Suprapubic skin (tissue), 4 donors: ENCODE measurements around the gene ABCC1. TPM values are rescaled to one million over a fixed set of nuclear protein-coding genes. Genes with fewer than 3 reads are reported as not detected.
"Not testable (repeated sequence)": the region's sequence is repeated elsewhere in the genome, so short reads cannot be mapped to it uniquely, and the experiment has no call there.

Source experiments
- DNase-seq, 2 donors: peaks; one replicate each; pipeline ENCODE4 v3.0.0-alpha.2; 2019; ENCODE audit warnings: low spot score in 2 of 2
- H3K27ac ChIP-seq: fragments of 200-600 bp; sonication (generic); one replicate; pipeline ENCODE4 v1.5.1; 2019
- H3K27me3 ChIP-seq: fragments of 200-600 bp; sonication (generic); one replicate; pipeline ENCODE4 v1.5.1; 2019
- H3K36me3 ChIP-seq: fragments of 200-600 bp; sonication (generic); one replicate; pipeline ENCODE4 v1.5.1; 2019
- H3K4me1 ChIP-seq: fragments of 200-600 bp; sonication (generic); one replicate; pipeline ENCODE4 v1.5.1; 2019
- H3K4me3 ChIP-seq: fragments of 200-600 bp; sonication (generic); one replicate; pipeline ENCODE4 v1.5.1; 2019; ENCODE audit warnings: mild to moderate bottlenecking
- H3K9me3 ChIP-seq: fragments of 200-600 bp; sonication (generic); one replicate; pipeline ENCODE4 v1.5.1; 2019
- EP300 ChIP-seq: sonication (generic); formaldehyde crosslinking; IDR thresholded peaks from one replicate; pipeline ENCODE4 v1.6.1; 2017; ENCODE audit warnings: antibody characterized with exemption
- POLR2A ChIP-seq, 2 donors: fragments of 450-650 bp; IDR thresholded peaks; one replicate each; pipeline ENCODE4 v1.6.1; 2017; ENCODE audit warnings: antibody characterized with exemption in 2 of 2, mild to moderate bottlenecking in 2 of 2, moderate library complexity in 2 of 2
- POLR2AphosphoS5 ChIP-seq, 3 donors: sonication (generic); formaldehyde crosslinking; IDR thresholded peaks; one replicate each; pipeline ENCODE4 v1.6.1; 2017; ENCODE audit warnings: antibody characterized with exemption in 3 of 3
- WGBS: methylation state at CpG from one replicate; pipeline ENCODE4 v1.1.5; 2018; 5-methylcytosine and 5-hydroxymethylcytosine counted together
- total RNA-seq, 4 donors: library from RNA; depleted of rRNA; stranded (reverse); fragments of >200 nt; gene quantifications; one replicate each; pipeline ENCODE4 v1.1.0, GENCODE V29; 2016
- TF ChIP-seq, protein P1 (sequence below), 2 donors: fragments of 200-600 bp in 1 of 2; fragments of 450-650 bp in 1 of 2; sonication (generic) in 1 of 2; IDR thresholded peaks; one replicate each; pipeline ENCODE4 v1.5.1; 2016 to 2019; ENCODE audit warnings: antibody characterized with exemption in 2 of 2, mild to moderate bottlenecking in 1 of 2, moderate library complexity in 1 of 2

Gene ABCC1
- total RNA-seq, 4 donors from 2014 or later, result 22.1 to 37.4 (median 27.2) TPM

DNA sequence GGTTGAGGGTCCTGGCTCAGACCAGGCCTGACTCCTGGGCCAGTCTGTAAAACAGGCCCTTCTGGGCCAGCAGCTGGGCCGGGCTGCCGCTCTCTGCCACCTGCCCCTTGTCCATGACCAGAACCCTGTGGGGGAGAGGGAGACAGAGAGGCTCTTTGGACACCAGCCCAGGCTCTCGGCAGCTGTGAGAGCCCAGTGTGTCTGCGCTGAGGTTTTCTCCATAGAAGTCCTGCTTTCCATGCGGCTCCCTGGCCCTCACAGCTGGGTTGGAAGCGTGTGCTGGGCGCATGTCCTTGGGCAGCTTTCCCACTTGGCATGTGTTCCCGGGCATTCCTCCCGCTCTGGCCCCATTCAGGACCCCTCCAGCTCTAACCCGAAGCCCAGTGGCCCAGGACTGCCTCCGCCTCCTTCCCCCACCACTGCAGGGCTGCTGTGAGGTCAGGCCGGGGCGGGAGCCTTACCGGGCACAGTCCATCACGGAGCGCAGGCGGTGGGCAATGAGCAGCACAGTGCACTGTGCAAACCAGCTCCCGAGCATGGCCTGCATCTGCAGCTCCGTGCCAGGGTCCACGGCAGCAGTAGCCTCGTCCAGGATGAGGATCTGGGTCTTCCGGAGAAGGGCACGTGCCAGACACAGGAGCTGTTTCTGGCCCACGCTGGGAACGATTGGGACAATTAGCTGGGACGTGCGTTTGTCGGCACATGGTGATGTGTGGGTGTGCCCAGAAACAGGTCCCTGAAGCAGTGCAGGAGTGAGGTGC is 200.9 kb downstream of the ABCC1 start:
- no peak for DNase-seq
- TF ChIP-seq, protein P1, sequence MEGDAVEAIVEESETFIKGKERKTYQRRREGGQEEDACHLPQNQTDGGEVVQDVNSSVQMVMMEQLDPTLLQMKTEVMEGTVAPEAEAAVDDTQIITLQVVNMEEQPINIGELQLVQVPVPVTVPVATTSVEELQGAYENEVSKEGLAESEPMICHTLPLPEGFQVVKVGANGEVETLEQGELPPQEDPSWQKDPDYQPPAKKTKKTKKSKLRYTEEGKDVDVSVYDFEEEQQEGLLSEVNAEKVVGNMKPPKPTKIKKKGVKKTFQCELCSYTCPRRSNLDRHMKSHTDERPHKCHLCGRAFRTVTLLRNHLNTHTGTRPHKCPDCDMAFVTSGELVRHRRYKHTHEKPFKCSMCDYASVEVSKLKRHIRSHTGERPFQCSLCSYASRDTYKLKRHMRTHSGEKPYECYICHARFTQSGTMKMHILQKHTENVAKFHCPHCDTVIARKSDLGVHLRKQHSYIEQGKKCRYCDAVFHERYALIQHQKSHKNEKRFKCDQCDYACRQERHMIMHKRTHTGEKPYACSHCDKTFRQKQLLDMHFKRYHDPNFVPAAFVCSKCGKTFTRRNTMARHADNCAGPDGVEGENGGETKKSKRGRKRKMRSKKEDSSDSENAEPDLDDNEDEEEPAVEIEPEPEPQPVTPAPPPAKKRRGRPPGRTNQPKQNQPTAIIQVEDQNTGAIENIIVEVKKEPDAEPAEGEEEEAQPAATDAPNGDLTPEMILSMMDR (IDR thresholded peaks at IDR 0.05), result no peak
- TF ChIP-seq POLR2AphosphoS5 (IDR thresholded peaks at IDR 0.05), result no peak
- TF ChIP-seq POLR2A (IDR thresholded peaks at IDR 0.05), result no peak
- no peaks in the 10 kb centered on the region for H3K27me3 ChIP-seq
- WGBS, result 40% methylated on average over 21 of the region's 28 CpGs
- peaks cover 12% of the 10 kb centered on the region for H3K4me1 ChIP-seq
- no peaks in the 10 kb centered on the region for H3K9me3 ChIP-seq
- H3K36me3 ChIP-seq, result peaks cover 6% of the 10 kb centered on the region
- H3K4me3 ChIP-seq, result no peak overlapping the region
- H3K27ac ChIP-seq, result no peak overlapping the region

DNA sequence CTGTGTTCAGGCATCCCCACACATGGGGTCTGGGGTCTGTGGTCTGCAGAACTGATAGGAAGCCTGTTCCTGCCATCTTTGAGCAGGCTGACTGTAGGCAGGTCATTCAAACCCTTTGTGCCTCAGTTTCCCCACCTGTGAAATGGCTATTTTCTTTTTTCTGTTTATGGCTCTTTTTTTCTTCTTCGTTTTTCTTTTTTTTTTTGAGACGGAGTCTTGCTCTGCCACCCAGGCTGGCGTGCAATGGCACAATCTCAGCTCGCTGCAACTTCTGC is 201.4 kb downstream of the ABCC1 start:
- H3K36me3 ChIP-seq, result peaks cover 6% of the 10 kb centered on the region
- no peak overlapping the region for H3K27ac ChIP-seq
- H3K4me1 ChIP-seq, result peaks cover 12% of the 10 kb centered on the region
- no peaks in the 10 kb centered on the region for H3K9me3 ChIP-seq
- no peaks in the 10 kb centered on the region for H3K27me3 ChIP-seq
- TF ChIP-seq EP300 (no peak), POLR2A (IDR thresholded peaks at IDR 0.05) (no peak), POLR2AphosphoS5 (IDR thresholded peaks at IDR 0.05) (no peak)
- TF ChIP-seq, protein P1 (IDR thresholded peaks at IDR 0.05), result no peak
- H3K4me3 ChIP-seq, result no peak overlapping the region
- 98% methylated on average over 4 of the region's 4 CpGs for WGBS
- DNase-seq, result no peak

DNA sequence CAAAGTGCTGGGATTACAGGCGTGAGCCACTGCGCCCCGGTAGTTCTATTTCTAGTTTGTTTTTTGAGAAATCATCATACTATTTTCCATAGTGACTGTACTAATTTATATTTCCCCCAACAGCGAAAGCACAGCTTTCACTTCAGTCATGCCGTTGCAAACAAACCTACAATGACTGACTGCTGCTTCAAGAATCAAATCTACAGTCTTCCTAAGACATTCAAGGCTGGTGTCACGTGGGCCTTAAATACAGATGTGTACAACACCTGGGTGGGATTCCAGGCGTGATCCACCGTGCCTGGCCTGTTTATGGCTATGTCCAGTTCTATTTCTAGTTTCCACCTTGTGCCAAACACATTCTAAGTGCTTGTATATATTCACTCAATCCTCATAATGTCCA is 201.9 kb downstream of the ABCC1 start:
- no peaks in the 10 kb centered on the region for H3K9me3 ChIP-seq
- peaks cover 12% of the 10 kb centered on the region for H3K4me1 ChIP-seq
- no peak overlapping the region for H3K4me3 ChIP-seq
- H3K36me3 ChIP-seq, result peaks cover 2% of the 10 kb centered on the region
- TF ChIP-seq POLR2AphosphoS5 (IDR thresholded peaks at IDR 0.05), result no peak
- TF ChIP-seq EP300, result no peak
- WGBS, result 88% methylated on average over 8 of the region's 8 CpGs
- no peak overlapping the region for H3K27ac ChIP-seq
- no peak for DNase-seq
- no peaks in the 10 kb centered on the region for H3K27me3 ChIP-seq

DNA sequence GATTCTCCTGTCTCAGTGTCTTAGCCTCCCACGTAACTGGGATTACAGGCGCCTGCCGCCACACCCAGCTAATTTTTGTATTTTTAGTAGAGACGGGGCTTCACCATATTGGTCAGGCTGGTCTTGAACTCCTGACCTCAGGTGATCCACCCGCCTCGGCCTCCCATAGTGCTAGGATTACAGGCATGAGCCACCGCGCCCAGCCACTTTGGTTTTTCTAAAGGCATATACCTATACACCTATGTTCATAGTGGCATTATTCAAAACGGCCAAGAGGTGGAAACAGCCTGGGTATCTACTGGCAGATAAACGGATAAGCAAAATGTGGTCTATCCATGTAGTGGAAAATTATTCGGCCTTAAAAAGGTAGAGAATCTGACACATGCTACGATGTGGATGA is 203.6 kb downstream of the ABCC1 start:
- not testable (repeated sequence) for DNase-seq, H3K36me3 ChIP-seq, H3K27me3 ChIP-seq, H3K27ac ChIP-seq, H3K4me3 ChIP-seq, H3K9me3 ChIP-seq
- peaks cover 12% of the 10 kb centered on the region for H3K4me1 ChIP-seq
- 95% methylated on average over 12 of the region's 12 CpGs for WGBS

DNA sequence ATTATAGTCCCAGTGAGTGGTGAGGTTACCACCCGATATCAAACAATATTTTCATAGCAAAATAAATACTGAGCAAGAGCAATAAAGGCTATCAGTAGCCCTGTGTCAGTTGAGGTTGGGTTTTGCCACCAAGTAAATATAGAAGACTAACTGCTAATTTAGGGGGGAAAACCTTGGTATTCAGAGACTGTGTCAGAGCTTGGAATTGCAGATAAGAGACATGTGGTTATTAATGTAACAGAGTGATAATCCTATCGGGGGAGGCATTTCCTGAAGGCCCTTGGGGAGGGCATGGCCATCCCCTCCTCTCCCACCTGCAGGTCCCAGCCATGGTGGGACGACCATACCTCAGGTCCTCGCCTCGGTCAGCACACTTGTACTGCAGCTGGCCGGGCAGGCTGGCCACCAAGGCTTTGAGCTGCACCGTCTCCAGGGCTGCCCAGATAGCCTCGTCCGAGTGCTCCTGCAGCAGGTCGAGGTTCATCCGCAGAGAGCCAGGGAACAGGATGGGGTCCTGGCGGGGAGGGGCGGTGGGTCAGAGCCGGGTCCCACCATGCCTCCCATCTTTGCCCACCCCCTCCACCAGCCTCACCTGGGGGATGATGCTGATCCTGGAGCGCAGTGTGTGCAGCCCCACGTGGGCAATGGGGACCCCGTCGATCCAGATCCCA is 205.0 kb downstream of the ABCC1 start:
- WGBS, result 85% methylated on average over 8 of the region's 18 CpGs
- no peak for TF ChIP-seq POLR2A (IDR thresholded peaks at IDR 0.05)
- no peak for TF ChIP-seq EP300
- TF ChIP-seq POLR2AphosphoS5 (IDR thresholded peaks at IDR 0.05), result no peak
- TF ChIP-seq, protein P1 (IDR thresholded peaks at IDR 0.05), result no peak

DNA sequence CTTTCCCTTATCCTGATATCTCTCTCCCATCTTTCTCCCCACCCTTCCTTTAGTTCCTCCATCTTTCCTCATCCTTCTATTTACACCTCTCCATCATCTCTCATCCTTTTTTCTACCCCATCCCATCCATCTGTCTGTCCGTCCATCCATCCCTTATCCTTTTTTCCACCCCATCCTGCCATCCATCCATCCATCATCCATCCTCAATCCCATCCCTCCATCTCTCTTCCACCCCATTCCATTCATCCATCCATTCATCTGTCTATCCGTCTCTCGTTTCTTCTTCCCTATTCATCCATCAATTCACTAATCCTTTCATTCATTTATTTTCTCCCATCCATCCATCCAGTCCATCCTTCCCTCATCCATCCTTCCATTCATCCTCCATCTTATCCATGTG is 205.8 kb downstream of the ABCC1 start:
- no peak for DNase-seq
- Histone ChIP-seq H3K27ac (no peak overlapping the region), H3K27me3 (no peaks in the 10 kb centered on the region), H3K4me1 (peaks cover 5% of the 10 kb centered on the region), H3K4me3 (no peak overlapping the region), H3K36me3 (no peaks in the 10 kb centered on the region), H3K9me3 (peaks cover 9% of the 10 kb centered on the region)
- TF ChIP-seq, protein P1 (IDR thresholded peaks at IDR 0.05), result no peak
- no peak for TF ChIP-seq POLR2AphosphoS5 (IDR thresholded peaks at IDR 0.05)
- TF ChIP-seq EP300, result no peak
- no peak for TF ChIP-seq POLR2A (IDR thresholded peaks at IDR 0.05)
- whole genome bisulfite sequencing, result 87% methylated on average over 3 of the region's 3 CpGs

More for the DNA sequence above, 205.0 kb downstream of the ABCC1 start:
- peaks cover 12% of the 10 kb centered on the region for H3K4me1 ChIP-seq
- H3K27ac ChIP-seq, result no peak overlapping the region
- H3K4me3 ChIP-seq, result no peak overlapping the region
- no peak for DNase-seq
- H3K9me3 ChIP-seq, result peaks cover 8% of the 10 kb centered on the region
- H3K36me3 ChIP-seq, result no peaks in the 10 kb centered on the region
- H3K27me3 ChIP-seq, result no peaks in the 10 kb centered on the region
